GM18499 (cell line): ENCODE measurements around the gene SRC.

ENCODE experiments used
- ATAC-seq: cut with Tn5 transposase; IDR thresholded peaks from one replicate; pipeline ENCODE4 v1.9.1; 2021; ENCODE audit warnings: moderate number of reproducible peaks; ENCODE audit not compliant: insufficient read depth, unreplicated experiment

SRC gene

GRCh38 chr20:37314617-37315016, 31.3 kb upstream of the SRC start:
- ATAC-seq = no peak

GRCh38 chr20:37315021-37315451, 30.9 kb upstream of the SRC start:
- ATAC-seq = no peak

- ATAC-seq = no peak
Observed at GRCh38 chr20:37315452-37316110, 30.4 kb upstream of the SRC start.

GRCh38 chr20:37316116-37316774, 29.7 kb upstream of the SRC start:
- ATAC-seq = no peak

GRCh38 chr20:37316775-37317170, 29.2 kb upstream of the SRC start:
- no peak for ATAC-seq

- ATAC-seq = no peak
Observed at GRCh38 chr20:37317316-37317715, 28.6 kb upstream of the SRC start.

GRCh38 chr20:37317994-37318640, 27.8 kb upstream of the SRC start:
- ATAC-seq = no peak

GRCh38 chr20:37319151-37319671, 26.7 kb upstream of the SRC start:
- no peak for ATAC-seq

GRCh38 chr20:37323985-37324384, 22.0 kb upstream of the SRC start:
- ATAC-seq = no peak

GRCh38 chr20:37325206-37325605, 20.7 kb upstream of the SRC start:
- no peak for ATAC-seq

- ATAC-seq = no peak
Observed at GRCh38 chr20:37326666-37327065, 19.3 kb upstream of the SRC start.

- ATAC-seq = no peak
Observed at GRCh38 chr20:37327748-37328147, 18.2 kb upstream of the SRC start.

GRCh38 chr20:37328149-37328945, 17.6 kb upstream of the SRC start:
- no peak for ATAC-seq

- ATAC-seq = no peak
Observed at GRCh38 chr20:37329481-37330165, 16.3 kb upstream of the SRC start.

- ATAC-seq = no peak
Observed at GRCh38 chr20:37330316-37330715, 15.6 kb upstream of the SRC start.

GRCh38 chr20:37331060-37331857, 14.7 kb upstream of the SRC start:
- ATAC-seq = no peak

GRCh38 chr20:37333130-37333847, 12.7 kb upstream of the SRC start:
- ATAC-seq = no peak

GRCh38 chr20:37333848-37334318, 12.1 kb upstream of the SRC start:
- no peak for ATAC-seq
